Stromal cell of bone marrow (primary cell): Measurements from ENCODE around the gene MYBPC2.

Source experiments
- DNase-seq: peaks from one replicate; pipeline ENCODE4 v3.0.0-alpha.2; 2012; ENCODE audit warnings: low read depth

The MYBPC2 gene

GRCh38 chr19:50481351-50482149, 48.9 kb downstream of the MYBPC2 start:
- no peak for DNase-seq

GRCh38 chr19:50482271-50482855, 49.7 kb downstream of the MYBPC2 start:
- DNase-seq = no peak

GRCh38 chr19:50482916-50483315, 50.2 kb downstream of the MYBPC2 start:
- no peak for DNase-seq

GRCh38 chr19:50485284-50485955, 52.7 kb downstream of the MYBPC2 start:
- DNase-seq = no peak

- no peak for DNase-seq
Observed at GRCh38 chr19:50486823-50487515, 54.3 kb downstream of the MYBPC2 start.

GRCh38 chr19:50488389-50489194, 55.9 kb downstream of the MYBPC2 start:
- DNase-seq = no peak

- DNase-seq = no peak
Observed at GRCh38 chr19:50489461-50490011, 56.8 kb downstream of the MYBPC2 start.

- no peak for DNase-seq
Observed at GRCh38 chr19:50490411-50490811, 57.7 kb downstream of the MYBPC2 start.

GRCh38 chr19:50490991-50491472, 58.3 kb downstream of the MYBPC2 start:
- DNase-seq = no peak

GRCh38 chr19:50492303-50493052, 59.8 kb downstream of the MYBPC2 start:
- DNase-seq = no peak

GRCh38 chr19:50493171-50493570, 60.5 kb downstream of the MYBPC2 start:
- no peak for DNase-seq

- no peak for DNase-seq
Observed at GRCh38 chr19:50494186-50495019, 61.7 kb downstream of the MYBPC2 start.

GRCh38 chr19:50495020-50495531, 62.4 kb downstream of the MYBPC2 start:
- no peak for DNase-seq

GRCh38 chr19:50496189-50497021, 63.7 kb downstream of the MYBPC2 start:
- no peak for DNase-seq

- DNase-seq = no peak
Observed at GRCh38 chr19:50497022-50497405, 64.3 kb downstream of the MYBPC2 start.

GRCh38 chr19:50498219-50499056, 65.7 kb downstream of the MYBPC2 start:
- DNase-seq = no peak

GRCh38 chr19:50500060-50500752, 67.5 kb downstream of the MYBPC2 start:
- no peak for DNase-seq
